ENCODE results near the gene ABCB9. TPM values are rescaled to one million over a fixed set of nuclear protein-coding genes. Genes with fewer than 3 reads are reported as not detected.

ABCB9 gene
- total and polyA plus RNA-seq, 8 donors = 4.5 to 11.8 (median 8.3) TPM

GRCh38 chr12:123010681-123011080 lies 44.4 kb upstream of the ABCB9 start:
- no peak overlapping the region for H3K27ac ChIP-seq
- intact Hi-C loops (cut with DNase I) = no loop called here
- TF ChIP-seq, protein P1, sequence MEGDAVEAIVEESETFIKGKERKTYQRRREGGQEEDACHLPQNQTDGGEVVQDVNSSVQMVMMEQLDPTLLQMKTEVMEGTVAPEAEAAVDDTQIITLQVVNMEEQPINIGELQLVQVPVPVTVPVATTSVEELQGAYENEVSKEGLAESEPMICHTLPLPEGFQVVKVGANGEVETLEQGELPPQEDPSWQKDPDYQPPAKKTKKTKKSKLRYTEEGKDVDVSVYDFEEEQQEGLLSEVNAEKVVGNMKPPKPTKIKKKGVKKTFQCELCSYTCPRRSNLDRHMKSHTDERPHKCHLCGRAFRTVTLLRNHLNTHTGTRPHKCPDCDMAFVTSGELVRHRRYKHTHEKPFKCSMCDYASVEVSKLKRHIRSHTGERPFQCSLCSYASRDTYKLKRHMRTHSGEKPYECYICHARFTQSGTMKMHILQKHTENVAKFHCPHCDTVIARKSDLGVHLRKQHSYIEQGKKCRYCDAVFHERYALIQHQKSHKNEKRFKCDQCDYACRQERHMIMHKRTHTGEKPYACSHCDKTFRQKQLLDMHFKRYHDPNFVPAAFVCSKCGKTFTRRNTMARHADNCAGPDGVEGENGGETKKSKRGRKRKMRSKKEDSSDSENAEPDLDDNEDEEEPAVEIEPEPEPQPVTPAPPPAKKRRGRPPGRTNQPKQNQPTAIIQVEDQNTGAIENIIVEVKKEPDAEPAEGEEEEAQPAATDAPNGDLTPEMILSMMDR (IDR thresholded peaks at IDR 0.05) = no peak
- ATAC-seq = no peak
- H3K9me3 ChIP-seq = no peaks in the 10 kb centered on the region
- peaks cover 0 to 60% of the 10 kb centered on the region in 2 donors for H3K36me3 ChIP-seq
- no peak overlapping the region for H3K4me3 ChIP-seq
- no peaks in the 10 kb centered on the region for H3K4me1 ChIP-seq
- no peak for DNase-seq
- H3K27me3 ChIP-seq = no peaks in the 10 kb centered on the region

DNA sequence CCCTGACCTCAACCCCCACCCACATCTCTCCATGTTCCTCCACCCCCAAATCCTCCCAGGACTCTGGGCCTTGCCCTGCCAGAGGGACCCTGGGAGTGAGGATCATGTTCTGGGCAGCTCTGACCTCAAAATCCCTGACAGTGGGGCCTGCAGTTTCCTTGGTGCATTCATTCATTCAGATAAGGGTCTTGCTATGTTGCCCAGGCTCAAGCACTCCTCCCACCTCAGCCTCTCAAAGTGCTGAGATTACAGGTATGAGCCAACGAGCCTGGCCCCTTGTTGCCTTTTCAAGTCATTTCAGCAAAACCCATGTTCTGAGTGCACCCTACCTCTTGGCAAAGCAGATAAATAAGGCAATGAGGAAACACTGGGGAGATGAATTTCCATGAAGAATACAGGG lies 43.8 kb upstream of the ABCB9 start:
- intact Hi-C loops (cut with DNase I) = no loop called here
- DNase-seq = no peak
- Histone ChIP-seq H3K36me3 (peaks cover 0 to 66% of the 10 kb centered on the region in 2 donors), H3K4me3 (no peak overlapping the region), H3K4me1 (no peaks in the 10 kb centered on the region), H3K9me3 (no peaks in the 10 kb centered on the region), H3K27me3 (no peaks in the 10 kb centered on the region), H3K27ac (no peak overlapping the region)
- ATAC-seq = no peak
- TF ChIP-seq, protein P1 (IDR thresholded peaks at IDR 0.05) = no peak

GRCh38 chr12:123006977-123007376 lies 40.7 kb upstream of the ABCB9 start:
- intact Hi-C loops (cut with DNase I) = no loop called here
- no peak for ATAC-seq
- Histone ChIP-seq H3K4me3 (no peak overlapping the region), H3K36me3 (peaks cover 0 to 70% of the 10 kb centered on the region in 2 donors), H3K4me1 (no peaks in the 10 kb centered on the region), H3K27me3 (no peaks in the 10 kb centered on the region), H3K9me3 (no peaks in the 10 kb centered on the region), H3K27ac (no peak overlapping the region)
- DNase-seq = peak in 1 of 4 donors; percentile 15
- TF ChIP-seq, protein P1 (IDR thresholded peaks at IDR 0.05) = no peak

GRCh38 chr12:123005081-123005626 lies 38.9 kb upstream of the ABCB9 start:
- Histone ChIP-seq H3K4me3 (no peak overlapping the region), H3K27me3 (no peaks in the 10 kb centered on the region), H3K9me3 (no peaks in the 10 kb centered on the region), H3K27ac (no peak overlapping the region), H3K36me3 (peaks cover 0 to 67% of the 10 kb centered on the region in 2 donors), H3K4me1 (no peaks in the 10 kb centered on the region)
- DNase-seq = peak in 1 of 4 donors; percentile 65
- TF ChIP-seq, protein P1 (IDR thresholded peaks at IDR 0.05) = no peak
- intact Hi-C loops (cut with DNase I) = no loop called here
- no peak for ATAC-seq

DNA sequence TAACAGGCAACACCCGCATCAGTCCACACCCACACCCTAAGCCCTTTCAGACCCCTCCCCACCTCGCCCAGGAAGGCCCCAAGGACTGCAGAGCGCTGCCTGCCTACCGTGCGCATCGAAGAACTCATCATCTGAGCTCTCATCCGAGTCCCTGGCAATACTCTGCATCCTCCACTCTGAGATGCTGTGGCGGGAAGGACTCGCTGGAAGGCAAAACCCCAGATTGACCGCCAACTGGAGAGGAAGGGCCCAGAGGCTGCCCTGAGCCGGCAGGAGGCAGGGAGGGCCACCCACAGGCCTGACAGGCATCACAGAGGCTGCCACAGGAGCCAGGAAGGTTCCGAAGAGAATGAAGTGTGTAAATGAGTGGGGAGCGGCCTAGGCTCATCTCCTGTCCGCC lies 38.0 kb upstream of the ABCB9 start:
- no peaks in the 10 kb centered on the region for H3K9me3 ChIP-seq
- H3K4me1 ChIP-seq = no peaks in the 10 kb centered on the region
- DNase-seq (peak in 1 of 4 donors; percentile 50), ATAC-seq (no peak)
- no peak overlapping the region for H3K27ac ChIP-seq
- no peaks in the 10 kb centered on the region for H3K27me3 ChIP-seq
- no peak overlapping the region for H3K4me3 ChIP-seq
- peaks cover 0 to 69% of the 10 kb centered on the region in 2 donors for H3K36me3 ChIP-seq
- intact Hi-C loops (cut with DNase I) = no loop called here
- TF ChIP-seq, protein P1 (IDR thresholded peaks at IDR 0.05) = no peak

Measured in left lung (tissue), 10 donors.